HepG2 (cell line): Measurements from ENCODE around the gene SMAD3. TPM values are rescaled to one million over a fixed set of nuclear protein-coding genes. Genes with fewer than 3 reads are reported as not detected.
A peak's percentile ranks its signal among the peaks of the same experiment; 100 is the strongest.

Experiments used
- BCL6 ChIP-seq: IDR thresholded peaks from 2 replicates; pipeline ENCODE4 v1.6.1; 2016; ENCODE audit warnings: missing genetic modification reagents, missing compliant biosample characterization
- CEBPB ChIP-seq: IDR thresholded peaks from 2 replicates; pipeline ENCODE4 v1.6.1; 2011; ENCODE audit warnings: low read depth, low read length, improper control_type of control experiment, borderline replicate concordance
- FOXO4 ChIP-seq: sonication (generic); formaldehyde crosslinking; conservative IDR thresholded peaks from 2 replicates; pipeline ENCODE4 v1.8.1; 2023; ENCODE audit warnings: missing genetic modification reagents
- HDAC2 ChIP-seq: sonication (generic); formaldehyde crosslinking; IDR thresholded peaks from 2 replicates; pipeline ENCODE4 v1.4.0; 2020; ENCODE audit warnings: missing genetic modification reagents
- HNF1B ChIP-seq: sonication (generic); formaldehyde crosslinking; IDR thresholded peaks from 2 replicates; pipeline ENCODE4 v1.5.1; 2020; ENCODE audit warnings: mild to moderate bottlenecking, moderate library complexity, missing genetic modification reagents
- KAT7 ChIP-seq: IDR thresholded peaks from 2 replicates; pipeline ENCODE4 v1.6.1; 2018; ENCODE audit warnings: borderline replicate concordance, missing compliant biosample characterization
- NFIC ChIP-seq: IDR thresholded peaks from 2 replicates; pipeline ENCODE4 v1.6.1; 2012; ENCODE audit warnings: mild to moderate bottlenecking, low read length, inconsistent platforms
- NR2F6 ChIP-seq, 2 experiments: IDR thresholded peaks; 2 replicates each; pipeline ENCODE4 v1.6.1; 2016; ENCODE audit warnings: antibody characterized with exemption in 1 of 2, mild to moderate bottlenecking in 1 of 2
- U2AF1 ChIP-seq: fragments of 200-400 bp; formaldehyde crosslinking; optimal IDR thresholded peaks from 2 replicates; pipeline ENCODE3; 2017; ENCODE audit warnings: mild to moderate bottlenecking, low read depth, low read length
- ZBTB1 ChIP-seq: sonication (generic); formaldehyde crosslinking; IDR thresholded peaks from 2 replicates; pipeline ENCODE4 v1.4.0; 2020; ENCODE audit warnings: missing genetic modification reagents, borderline replicate concordance
- ZBTB34 ChIP-seq: sonication (generic); formaldehyde crosslinking; IDR thresholded peaks from 2 replicates; pipeline ENCODE4 v1.8.0; 2022; ENCODE audit warnings: mild to moderate bottlenecking, missing genetic modification reagents
- ZFAT ChIP-seq: sonication (generic); formaldehyde crosslinking; conservative IDR thresholded peaks from 2 replicates; pipeline ENCODE4 v1.8.1; 2023; ENCODE audit warnings: missing genetic modification reagents, inconsistent platforms
- ZNF3 ChIP-seq: IDR thresholded peaks from 2 replicates; pipeline ENCODE4 v1.7.0; 2017; ENCODE audit warnings: inconsistent platforms
- ZNF687 ChIP-seq: sonication (generic); formaldehyde crosslinking; IDR thresholded peaks from 2 replicates; pipeline ENCODE4 v1.5.1; 2020; ENCODE audit warnings: mild to moderate bottlenecking, missing genetic modification reagents, moderate library complexity
- ZSCAN25 ChIP-seq: sonication (generic); formaldehyde crosslinking; IDR thresholded peaks from 2 replicates; pipeline ENCODE4 v1.8.0; 2022; ENCODE audit warnings: mild to moderate bottlenecking, missing genetic modification reagents
- polyA plus RNA-seq, 8 experiments: library from polyadenylated mRNA; depleted of rRNA in 3 of 8; stranded (reverse) in 7 of 8; unstranded in 1 of 8; fragments of >200 nt; fragmentation: Illumina TruSeq in 4 of 8; extraction: Trizol in 4 of 8; gene quantifications; 2 replicates each; pipeline versions ENCODE4 v1.2.1 to v1.2.3, GENCODE V29; 2011 to 2016; ENCODE audit warnings: low read depth in 4 of 8, missing spikeins in 1 of 8, mixed read lengths in 1 of 8; ENCODE audit not compliant: insufficient read depth in 1 of 8
- total RNA-seq, 5 experiments: library from RNA; depleted of rRNA; stranded (reverse); fragments of >200 nt; fragmentation: Illumina TruSeq; extraction: Trizol; gene quantifications; 2 replicates each; pipeline ENCODE4 v1.2.3, GENCODE V29; 2016; ENCODE audit warnings: low read depth in 1 of 5
- TF ChIP-seq, protein P1 (sequence below): sonication (generic); formaldehyde crosslinking; conservative IDR thresholded peaks from 2 replicates; pipeline ENCODE4 v1.8.0; 2022; ENCODE audit warnings: mild to moderate bottlenecking, moderate library complexity, missing genetic modification reagents

The SMAD3 gene
- total and polyA plus RNA-seq, 2 of the 13 experiments (the other 11 are each of a cell fraction or from before 2014, with no cell fraction given): 8.6 to 56.3 TPM

- TF ChIP-seq NR2F6 (IDR thresholded peaks at IDR 0.05) (peak; percentile 26), NR2F6 (CRISPR knock-in tag; IDR thresholded peaks at IDR 0.05) (peak; percentile 30; the same call in 1 of the 2 replicates), ZBTB34 (peak; percentile 79), HNF1B (CRISPR knock-in tag) (peak; percentile 77), ZSCAN25 (peak; percentile 93), NFIC (peak; percentile 64; the same call in 1 of the 2 replicates), ZFAT (0 out of 2 replicates have a peak, but pooled peaks have one; percentile 11), U2AF1 (no peak), KAT7 (CRISPR knock-in tag) (no peak; the same call in 1 of the 2 replicates), BCL6 (peak; percentile 63; the same call in 1 of the 2 replicates), CEBPB (peak; percentile 88), ZBTB1 (CRISPR knock-in tag) (no peak), FOXO4 (0 out of 2 replicates have a peak, but pooled peaks have one; percentile 51), HDAC2 (CRISPR knock-in tag) (peak; percentile 78; the same call in 1 of the 2 replicates), ZNF3 (CRISPR knock-in tag) (peak; percentile 65; the same call in 1 of the 2 replicates), ZNF687 (peak; percentile 75)
- TF ChIP-seq, protein P1, sequence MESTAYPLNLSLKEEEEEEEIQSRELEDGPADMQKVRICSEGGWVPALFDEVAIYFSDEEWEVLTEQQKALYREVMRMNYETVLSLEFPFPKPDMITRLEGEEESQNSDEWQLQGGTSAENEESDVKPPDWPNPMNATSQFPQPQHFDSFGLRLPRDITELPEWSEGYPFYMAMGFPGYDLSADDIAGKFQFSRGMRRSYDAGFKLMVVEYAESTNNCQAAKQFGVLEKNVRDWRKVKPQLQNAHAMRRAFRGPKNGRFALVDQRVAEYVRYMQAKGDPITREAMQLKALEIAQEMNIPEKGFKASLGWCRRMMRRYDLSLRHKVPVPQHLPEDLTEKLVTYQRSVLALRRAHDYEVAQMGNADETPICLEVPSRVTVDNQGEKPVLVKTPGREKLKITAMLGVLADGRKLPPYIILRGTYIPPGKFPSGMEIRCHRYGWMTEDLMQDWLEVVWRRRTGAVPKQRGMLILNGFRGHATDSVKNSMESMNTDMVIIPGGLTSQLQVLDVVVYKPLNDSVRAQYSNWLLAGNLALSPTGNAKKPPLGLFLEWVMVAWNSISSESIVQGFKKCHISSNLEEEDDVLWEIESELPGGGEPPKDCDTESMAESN (CRISPR knock-in tag): 0 out of 2 replicates have a peak, but pooled peaks have one; percentile 55
These were observed 1.5 kb upstream of the SMAD3 start (continued) for GRCh38 chr15:67063689-67064606.
